ENCODE results near the gene ADAMTSL4.
"Not testable (repeated sequence)": the region's sequence is repeated elsewhere in the genome, so short reads cannot be mapped to it uniquely, and the experiment has no call there.

Gene ADAMTSL4

DNA sequence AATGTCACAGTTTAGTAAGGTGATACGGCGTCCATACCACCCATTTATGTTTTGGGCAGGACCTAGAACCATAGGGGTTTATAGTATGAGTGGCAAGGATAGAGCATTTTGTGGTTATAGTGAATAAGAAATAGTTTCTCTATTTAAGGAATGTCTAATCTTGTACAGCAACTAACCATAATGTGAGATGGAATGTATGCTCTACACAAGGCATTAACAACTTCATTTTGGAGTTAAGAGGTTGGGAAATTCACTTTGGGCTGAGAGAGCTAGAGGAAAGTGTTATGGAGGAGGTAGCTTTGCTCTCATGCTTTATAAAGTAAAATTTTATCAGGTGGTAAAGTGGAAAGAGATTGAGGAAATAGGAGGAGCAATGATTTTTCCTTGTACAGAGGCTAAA is 33.2 kb downstream of the ADAMTSL4 start:
- no peak overlapping the region for H2AFZ ChIP-seq (ENCODE audit: low read depth, low read length, severe bottlenecking)
- H3K27me3 ChIP-seq (ENCODE audit: low read length) = no peaks in the 10 kb centered on the region
- H3K9ac ChIP-seq (ENCODE audit: low read length) = no peak overlapping the region
- H3K79me2 ChIP-seq (ENCODE audit: insufficient read depth, low read length) = peaks cover 30% of the 10 kb centered on the region
- H3K9me2 ChIP-seq (replicated peaks; ENCODE audit: insufficient read depth, low read length) = no peaks in the 10 kb centered on the region
- no peak overlapping the region for H3K4me3 ChIP-seq (ENCODE audit: insufficient read depth, low read length, poor library complexity, severe bottlenecking)
- H3F3A ChIP-seq (ENCODE audit: insufficient read depth) = peaks cover 27% of the 10 kb centered on the region
- peaks cover 16% of the 10 kb centered on the region for H3K36me3 ChIP-seq (ENCODE audit: low read length)
- peak overlapping the region; percentile 9; the same call in 1 of the 2 replicates for H3K27ac ChIP-seq (ENCODE audit: low read depth, low read length)
- peaks cover 15% of the 10 kb centered on the region for H4K20me1 ChIP-seq (ENCODE audit: low read depth, low read length)
- H3K4me2 ChIP-seq (ENCODE audit: low read depth, low read length, poor library complexity, severe bottlenecking) = no peak overlapping the region
- no peaks in the 10 kb centered on the region for H3K9me3 ChIP-seq (ENCODE audit: insufficient read depth, low read length)
- no peak for TF ChIP-seq EZH2phosphoT487 (conservative IDR thresholded peaks at IDR 0.05; ENCODE audit: low read length)
- TF ChIP-seq, protein P1, sequence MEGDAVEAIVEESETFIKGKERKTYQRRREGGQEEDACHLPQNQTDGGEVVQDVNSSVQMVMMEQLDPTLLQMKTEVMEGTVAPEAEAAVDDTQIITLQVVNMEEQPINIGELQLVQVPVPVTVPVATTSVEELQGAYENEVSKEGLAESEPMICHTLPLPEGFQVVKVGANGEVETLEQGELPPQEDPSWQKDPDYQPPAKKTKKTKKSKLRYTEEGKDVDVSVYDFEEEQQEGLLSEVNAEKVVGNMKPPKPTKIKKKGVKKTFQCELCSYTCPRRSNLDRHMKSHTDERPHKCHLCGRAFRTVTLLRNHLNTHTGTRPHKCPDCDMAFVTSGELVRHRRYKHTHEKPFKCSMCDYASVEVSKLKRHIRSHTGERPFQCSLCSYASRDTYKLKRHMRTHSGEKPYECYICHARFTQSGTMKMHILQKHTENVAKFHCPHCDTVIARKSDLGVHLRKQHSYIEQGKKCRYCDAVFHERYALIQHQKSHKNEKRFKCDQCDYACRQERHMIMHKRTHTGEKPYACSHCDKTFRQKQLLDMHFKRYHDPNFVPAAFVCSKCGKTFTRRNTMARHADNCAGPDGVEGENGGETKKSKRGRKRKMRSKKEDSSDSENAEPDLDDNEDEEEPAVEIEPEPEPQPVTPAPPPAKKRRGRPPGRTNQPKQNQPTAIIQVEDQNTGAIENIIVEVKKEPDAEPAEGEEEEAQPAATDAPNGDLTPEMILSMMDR (IDR thresholded peaks at IDR 0.05; ENCODE audit: insufficient read depth, low read length, poor library complexity, severe bottlenecking) = no peak

DNA sequence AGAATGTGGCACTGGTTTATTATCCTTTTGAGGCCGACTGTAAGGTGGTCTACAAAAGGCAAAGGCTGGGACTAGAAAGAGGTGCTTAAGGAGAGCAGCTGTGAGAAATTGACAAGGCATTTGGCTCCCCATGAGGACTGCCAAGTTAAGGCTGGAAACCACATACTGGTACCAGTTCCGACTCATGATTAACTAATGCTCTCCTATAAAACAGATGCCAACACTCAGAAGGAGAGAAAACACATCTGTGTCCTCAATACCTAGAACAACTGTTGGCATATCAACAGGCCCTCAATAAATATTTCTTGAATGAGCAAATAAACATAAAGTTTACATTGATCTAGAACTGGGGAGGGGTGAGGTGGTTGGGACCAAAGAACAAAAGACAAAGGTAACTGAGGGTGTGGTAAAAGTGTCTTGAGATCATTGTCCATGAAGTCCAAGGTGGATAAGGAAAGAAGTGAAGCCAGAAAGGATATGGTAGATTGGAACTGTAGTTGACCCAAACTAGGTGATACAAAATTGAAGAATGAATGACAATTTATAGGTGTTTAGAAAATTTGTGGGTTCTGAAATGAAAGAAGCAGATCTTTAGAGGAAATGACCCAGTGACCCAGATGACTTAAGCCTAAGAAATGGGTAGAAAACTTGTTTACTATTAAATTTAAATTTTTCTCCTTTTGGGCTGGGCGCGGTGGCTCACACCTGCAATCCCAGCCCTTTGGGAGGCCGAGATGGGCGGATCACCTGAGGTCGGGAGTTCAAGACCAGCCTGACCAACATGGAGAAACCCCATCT is 47.1 kb downstream of the ADAMTSL4 start:
- H3K9me2 ChIP-seq (replicated peaks; ENCODE audit: insufficient read depth, low read length) = no peaks in the 10 kb centered on the region
- no peak overlapping the region for H3K4me2 ChIP-seq (ENCODE audit: low read depth, low read length, poor library complexity, severe bottlenecking)
- H3K9ac ChIP-seq (ENCODE audit: low read length) = no peak overlapping the region
- no peaks in the 10 kb centered on the region; the same call in 1 of the 2 replicates for H3F3A ChIP-seq (ENCODE audit: insufficient read depth)
- H3K27me3 ChIP-seq (ENCODE audit: low read length) = no peaks in the 10 kb centered on the region
- H3K9me3 ChIP-seq (ENCODE audit: insufficient read depth, low read length) = no peaks in the 10 kb centered on the region
- no peak overlapping the region for H3K4me3 ChIP-seq (ENCODE audit: insufficient read depth, low read length, poor library complexity, severe bottlenecking)
- H2AFZ ChIP-seq (ENCODE audit: low read depth, low read length, severe bottlenecking) = no peak overlapping the region
- H4K20me1 ChIP-seq (ENCODE audit: low read depth, low read length) = no peaks in the 10 kb centered on the region
- TF ChIP-seq, protein P1 (IDR thresholded peaks at IDR 0.05; ENCODE audit: insufficient read depth, low read length, poor library complexity, severe bottlenecking) = no peak
- TF ChIP-seq EZH2phosphoT487 (conservative IDR thresholded peaks at IDR 0.05; ENCODE audit: low read length) = no peak
- H3K27ac ChIP-seq (ENCODE audit: low read depth, low read length) = no peak overlapping the region
- H3K36me3 ChIP-seq (ENCODE audit: low read length) = no peaks in the 10 kb centered on the region
- no peaks in the 10 kb centered on the region for H3K79me2 ChIP-seq (ENCODE audit: insufficient read depth, low read length)

DNA sequence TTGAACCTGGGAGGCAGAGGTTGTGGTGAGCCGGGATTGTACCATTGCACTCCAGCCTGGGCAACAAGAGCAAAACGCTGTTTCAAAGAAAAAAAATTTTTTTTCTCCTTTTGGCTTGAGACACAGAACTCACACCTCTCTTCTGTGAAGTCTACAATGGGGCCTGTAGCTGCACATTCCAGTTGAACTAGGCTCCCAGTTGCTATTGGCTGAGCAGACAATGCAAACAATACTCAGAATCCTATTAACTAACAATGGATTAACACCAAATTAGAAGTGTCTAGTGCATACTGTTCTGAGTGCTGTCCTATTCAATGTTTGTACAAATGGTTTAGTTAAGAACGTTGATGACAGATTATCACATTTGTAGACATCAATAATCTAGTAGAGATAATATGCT is 47.8 kb downstream of the ADAMTSL4 start:
- H3K4me2 ChIP-seq (ENCODE audit: low read depth, low read length, poor library complexity, severe bottlenecking) = no peak overlapping the region
- H3K9ac ChIP-seq (ENCODE audit: low read length) = no peak overlapping the region
- H3K79me2 ChIP-seq (ENCODE audit: insufficient read depth, low read length) = no peaks in the 10 kb centered on the region
- H4K20me1 ChIP-seq (ENCODE audit: low read depth, low read length) = no peaks in the 10 kb centered on the region
- H3K9me3 ChIP-seq (ENCODE audit: insufficient read depth, low read length) = no peaks in the 10 kb centered on the region
- H3K27me3 ChIP-seq (ENCODE audit: low read length) = no peaks in the 10 kb centered on the region
- H3K36me3 ChIP-seq (ENCODE audit: low read length) = no peaks in the 10 kb centered on the region
- H2AFZ ChIP-seq (ENCODE audit: low read depth, low read length, severe bottlenecking) = no peak overlapping the region
- H3K27ac ChIP-seq (ENCODE audit: low read depth, low read length) = no peak overlapping the region
- H3F3A ChIP-seq (ENCODE audit: insufficient read depth) = no peaks in the 10 kb centered on the region; the same call in 1 of the 2 replicates
- no peaks in the 10 kb centered on the region for H3K9me2 ChIP-seq (replicated peaks; ENCODE audit: insufficient read depth, low read length)
- H3K4me3 ChIP-seq (ENCODE audit: insufficient read depth, low read length, poor library complexity, severe bottlenecking) = no peak overlapping the region
- TF ChIP-seq, protein P1 (IDR thresholded peaks at IDR 0.05; ENCODE audit: insufficient read depth, low read length, poor library complexity, severe bottlenecking) = no peak
- no peak for TF ChIP-seq EZH2phosphoT487 (conservative IDR thresholded peaks at IDR 0.05; ENCODE audit: low read length)

GRCh38 chr1:150598346-150598745 is 49.1 kb downstream of the ADAMTSL4 start:
- H3K9ac ChIP-seq (ENCODE audit: low read length); H2AFZ ChIP-seq (ENCODE audit: low read depth, low read length, severe bottlenecking); H3K9me2 ChIP-seq (replicated peaks; ENCODE audit: insufficient read depth, low read length); H3F3A ChIP-seq (ENCODE audit: insufficient read depth); H3K4me2 ChIP-seq (ENCODE audit: low read depth, low read length, poor library complexity, severe bottlenecking); H4K20me1 ChIP-seq (ENCODE audit: low read depth, low read length); H3K27me3 ChIP-seq (ENCODE audit: low read length); H3K9me3 ChIP-seq (ENCODE audit: insufficient read depth, low read length); H3K4me3 ChIP-seq (ENCODE audit: insufficient read depth, low read length, poor library complexity, severe bottlenecking); H3K36me3 ChIP-seq (ENCODE audit: low read length); H3K79me2 ChIP-seq (ENCODE audit: insufficient read depth, low read length); H3K27ac ChIP-seq (ENCODE audit: low read depth, low read length): not testable (repeated sequence)
